GM18867 (cell line): ENCODE measurements around the gene FEV.
"Not testable (repeated sequence)": the region's sequence is repeated elsewhere in the genome, so short reads cannot be mapped to it uniquely, and the experiment has no call there.

ENCODE experiments used
- ATAC-seq: cut with Tn5 transposase; IDR thresholded peaks from one replicate; pipeline ENCODE4 v1.9.1; 2021; ENCODE audit warnings: mild to moderate bottlenecking, moderate library complexity; ENCODE audit not compliant: unreplicated experiment

Gene FEV

GRCh38 chr2:218946621-218947020 lies 38.4 kb downstream of the FEV start:
- no peak for ATAC-seq

- no peak for ATAC-seq
These were observed 40.1 kb downstream of the FEV start for GRCh38 chr2:218944759-218945404.

- not testable (repeated sequence) for ATAC-seq
These were observed 53.2 kb downstream of the FEV start for GRCh38 chr2:218931751-218932150.
